Body of pancreas (tissue), 4 donors: ENCODE data around the gene ROBO1. TPM values are rescaled to one million over a fixed set of nuclear protein-coding genes. Genes with fewer than 3 reads are reported as not detected.

Experiments used
- ATAC-seq: fragments of 150-250 bp; one replicate; pipeline ENCODE4 v1.9.1; 2016
- DNase-seq, 4 donors: peaks; one replicate each; pipeline ENCODE4 v3.0.0-alpha.2; 2019
- H3K27ac ChIP-seq, 4 donors: fragments of 200-600 bp; sonication (generic); 1 replicate in 3 of 4; 2 replicates in 1 of 4; pipeline versions ENCODE4 v1.5.1 to v1.6.1; 2016 to 2019; ENCODE audit warnings: mild to moderate bottlenecking in 1 of 4, mixed read lengths in 1 of 4, moderate library complexity in 1 of 4
- H3K27me3 ChIP-seq, 2 donors: fragments of 200-600 bp; sonication (generic); one replicate each; pipeline ENCODE4 v1.6.0; 2016; ENCODE audit warnings: mild to moderate bottlenecking in 1 of 2
- H3K36me3 ChIP-seq, 2 donors: fragments of 200-600 bp; sonication (generic); replicated peaks in 1 of 2; 2 replicates each; pipeline ENCODE4 v1.5.1; 2016; ENCODE audit warnings: low read depth in 2 of 2; ENCODE audit not compliant: insufficient read depth in 1 of 2
- H3K4me1 ChIP-seq: fragments of 200-600 bp; sonication (generic); one replicate; pipeline ENCODE4 v1.6.0; 2016
- H3K4me3 ChIP-seq, 2 donors: fragments of 200-600 bp; sonication (generic); 1 replicate in 1 of 2; 2 replicates in 1 of 2; pipeline ENCODE4 v1.5.1; 2016 to 2019
- H3K9me3 ChIP-seq, 3 donors: fragments of 200-600 bp; sonication (generic); 1 replicate in 2 of 3; 2 replicates in 1 of 3; pipeline ENCODE4 v1.5.1; 2016
- CTCF ChIP-seq, 7 experiments: fragments of 450-650 bp in 4 of 7; fragments of 200-600 bp in 3 of 7; sonication (generic) in 3 of 7; IDR thresholded peaks; one replicate each; pipeline ENCODE4 v1.5.1; 2016 to 2019; ENCODE audit warnings: antibody characterized with exemption in 7 of 7
- POLR2A ChIP-seq, 3 donors: fragments of 450-650 bp; IDR thresholded peaks; one replicate each; pipeline ENCODE4 v1.6.1; 2016; ENCODE audit warnings: antibody characterized with exemption in 3 of 3, mild to moderate bottlenecking in 2 of 3
- WGBS, 2 donors: methylation state at CpG; one replicate each; pipeline ENCODE4 v1.1.5; 2017; 5-methylcytosine and 5-hydroxymethylcytosine counted together
- intact Hi-C: fragments of 100-400 bp; cut with DNase I; formaldehyde crosslinking; loops from one replicate; pipeline ENCODE4 v1.15.1; 2023
- total RNA-seq, 2 donors: library from RNA; depleted of rRNA; stranded (reverse); fragments of >200 nt; gene quantifications; one replicate each; pipeline ENCODE4 v1.1.0, GENCODE V29; 2016

The ROBO1 gene
- total RNA-seq, 2 donors from 2014 or later, result 3.9 to 9.9 TPM

GRCh38 chr3:79005084-79005483 is 762.7 kb downstream of the ROBO1 start:
- no peaks in the 10 kb centered on the region for H3K36me3 ChIP-seq
- no peak for TF ChIP-seq CTCF (IDR thresholded peaks at IDR 0.05)
- intact Hi-C loops, result no loop called here

GRCh38 chr3:79003994-79004393 is 763.8 kb downstream of the ROBO1 start:
- intact Hi-C loops, result no loop called here
- no peaks in the 10 kb centered on the region for H3K27me3 ChIP-seq

More at GRCh38 chr3:79005084-79005483, 762.7 kb downstream of the ROBO1 start:
- 55 to 62% methylated on average over 6 of the region's 6 CpGs for WGBS, 2 donors
- H3K4me1 ChIP-seq, result no peaks in the 10 kb centered on the region
- DNase-seq (no peak), ATAC-seq (no peak)
- H3K4me3 ChIP-seq, result no peak overlapping the region
- H3K27ac ChIP-seq, result no peak overlapping the region
- H3K27me3 ChIP-seq, result no peaks in the 10 kb centered on the region
- H3K9me3 ChIP-seq, result no peaks in the 10 kb centered on the region

GRCh38 chr3:79002465-79003372 is 765.1 kb downstream of the ROBO1 start:
- Histone ChIP-seq H3K36me3 (no peaks in the 10 kb centered on the region), H3K4me1 (no peaks in the 10 kb centered on the region), H3K27ac (no peak overlapping the region), H3K27me3 (no peaks in the 10 kb centered on the region), H3K4me3 (no peak overlapping the region), H3K9me3 (no peaks in the 10 kb centered on the region)
- TF ChIP-seq POLR2A (IDR thresholded peaks at IDR 0.05) (no peak), CTCF (IDR thresholded peaks at IDR 0.05) (no peak)
- intact Hi-C loops, result no loop called here
- no peak for DNase-seq
- ATAC-seq, result no peak
- WGBS, 2 donors, result 27 to 28% methylated on average over 4 of the region's 4 CpGs

More at GRCh38 chr3:79003994-79004393, 763.8 kb downstream of the ROBO1 start:
- WGBS, 2 donors, result 65 to 81% methylated on average over 1 of the region's 1 CpG
- Histone ChIP-seq H3K4me3 (no peak overlapping the region), H3K9me3 (no peaks in the 10 kb centered on the region), H3K36me3 (no peaks in the 10 kb centered on the region), H3K4me1 (no peaks in the 10 kb centered on the region), H3K27ac (no peak overlapping the region)
- DNase-seq, result no peak
- TF ChIP-seq CTCF (IDR thresholded peaks at IDR 0.05) (no peak), POLR2A (IDR thresholded peaks at IDR 0.05) (no peak)
- ATAC-seq, result no peak

- Histone ChIP-seq H3K9me3 (no peaks in the 10 kb centered on the region), H3K27me3 (no peaks in the 10 kb centered on the region), H3K36me3 (no peaks in the 10 kb centered on the region), H3K27ac (no peak overlapping the region), H3K4me1 (no peaks in the 10 kb centered on the region), H3K4me3 (no peak overlapping the region)
- intact Hi-C loops, result no loop called here
- DNase-seq, result no peak
- ATAC-seq, result no peak
- 67 to 74% methylated on average over 3 of the region's 3 CpGs for WGBS, 2 donors
- TF ChIP-seq POLR2A (IDR thresholded peaks at IDR 0.05), result no peak
- no peak for TF ChIP-seq CTCF (IDR thresholded peaks at IDR 0.05)
Observed at GRCh38 chr3:79001255-79001654, 766.5 kb downstream of the ROBO1 start.

GRCh38 chr3:78999139-78999538 is 768.7 kb downstream of the ROBO1 start:
- TF ChIP-seq POLR2A (IDR thresholded peaks at IDR 0.05) (no peak), CTCF (IDR thresholded peaks at IDR 0.05) (no peak)
- Histone ChIP-seq H3K4me3 (no peak overlapping the region), H3K36me3 (no peaks in the 10 kb centered on the region), H3K4me1 (no peaks in the 10 kb centered on the region), H3K27me3 (no peaks in the 10 kb centered on the region), H3K9me3 (no peaks in the 10 kb centered on the region), H3K27ac (no peak overlapping the region)
- ATAC-seq (no peak), DNase-seq (no peak)
- WGBS, 2 donors, result 62 to 75% methylated on average over 2 of the region's 2 CpGs
- intact Hi-C loops, result no loop called here
